ENCODE measurements around the gene AIFM3. TPM values are rescaled to one million over a fixed set of nuclear protein-coding genes. Genes with fewer than 3 reads are reported as not detected.

Gene AIFM3
- polyA plus RNA-seq, 1 donor from 2014 or later, result 1.1 TPM

- Histone ChIP-seq H4K20me1 (ENCODE audit: insufficient read depth) (no peaks in the 10 kb centered on the region), H3K27ac (ENCODE audit: low read length) (no peak overlapping the region), H3K27me3 (ENCODE audit: insufficient read depth, low read depth, low read length) (no peaks in the 10 kb centered on the region), H3K9me2 (ENCODE audit: insufficient read depth, low read length) (no peaks in the 10 kb centered on the region), H3F3A (ENCODE audit: insufficient read depth, low read length, poor library complexity, severe bottlenecking) (no peaks in the 10 kb centered on the region), H3K4me2 (ENCODE audit: low read length) (no peak overlapping the region), H3K79me2 (replicated peaks; ENCODE audit: insufficient read depth, low read length) (no peaks in the 10 kb centered on the region), H2AFZ (ENCODE audit: low read depth, low read length) (no peak overlapping the region), H3K36me3 (ENCODE audit: insufficient read depth, low read length) (no peaks in the 10 kb centered on the region), H3K9me3 (ENCODE audit: low read length) (no peaks in the 10 kb centered on the region), H3K4me3 (ENCODE audit: low read length) (no peak overlapping the region), H3K9ac (ENCODE audit: low read length) (no peak overlapping the region)
- no peak for TF ChIP-seq CTCF (IDR thresholded peaks at IDR 0.05; ENCODE audit: poor library complexity, severe bottlenecking)
Observed at GRCh38 chr22:20990184-20991180, 23.4 kb downstream of the AIFM3 start.

- no peak overlapping the region for H2AFZ ChIP-seq (ENCODE audit: low read depth, low read length)
- no peaks in the 10 kb centered on the region for H3K9me3 ChIP-seq (ENCODE audit: low read length)
- H3K4me3 ChIP-seq (ENCODE audit: low read length), result no peak overlapping the region
- no peaks in the 10 kb centered on the region for H4K20me1 ChIP-seq (ENCODE audit: insufficient read depth)
- no peaks in the 10 kb centered on the region for H3K79me2 ChIP-seq (replicated peaks; ENCODE audit: insufficient read depth, low read length)
- H3K4me2 ChIP-seq (ENCODE audit: low read length), result no peak overlapping the region
- H3K27me3 ChIP-seq (ENCODE audit: insufficient read depth, low read depth, low read length), result no peaks in the 10 kb centered on the region
- no peaks in the 10 kb centered on the region for H3K9me2 ChIP-seq (ENCODE audit: insufficient read depth, low read length)
- H3K9ac ChIP-seq (ENCODE audit: low read length), result no peak overlapping the region
- no peak overlapping the region for H3K27ac ChIP-seq (ENCODE audit: low read length)
- TF ChIP-seq REST (IDR thresholded peaks at IDR 0.05; ENCODE audit: borderline replicate concordance) (no peak), EZH2 (IDR thresholded peaks at IDR 0.05; ENCODE audit: borderline replicate concordance, insufficient read depth, low read length, poor library complexity, severe bottlenecking) (no peak), POLR2AphosphoS5 (IDR thresholded peaks at IDR 0.05) (no peak)
- no peaks in the 10 kb centered on the region for H3K36me3 ChIP-seq (ENCODE audit: insufficient read depth, low read length)
- H3F3A ChIP-seq (ENCODE audit: insufficient read depth, low read length, poor library complexity, severe bottlenecking), result no peaks in the 10 kb centered on the region
Observed at GRCh38 chr22:20991252-20992055, 24.4 kb downstream of the AIFM3 start.

- Histone ChIP-seq H3K27ac (ENCODE audit: low read length) (no peak overlapping the region), H3K79me2 (replicated peaks; ENCODE audit: insufficient read depth, low read length) (no peaks in the 10 kb centered on the region), H3K36me3 (ENCODE audit: insufficient read depth, low read length) (no peaks in the 10 kb centered on the region)
- no peak for TF ChIP-seq EZH2 (IDR thresholded peaks at IDR 0.05; ENCODE audit: borderline replicate concordance, insufficient read depth, low read length, poor library complexity, severe bottlenecking)
- TF ChIP-seq POLR2AphosphoS5 (IDR thresholded peaks at IDR 0.05), result no peak
- no peak for TF ChIP-seq MXI1 (conservative IDR thresholded peaks at IDR 0.05; ENCODE audit: poor library complexity, severe bottlenecking)
- TF ChIP-seq RAD21 (conservative IDR thresholded peaks at IDR 0.05), result no peak
- no peak for TF ChIP-seq TAF1 (IDR thresholded peaks at IDR 0.05; ENCODE audit: low read depth)
- no peak for TF ChIP-seq SMC3 (conservative IDR thresholded peaks at IDR 0.05; ENCODE audit: poor library complexity)
- TF ChIP-seq EP300 (conservative IDR thresholded peaks at IDR 0.05; ENCODE audit: poor library complexity, severe bottlenecking), result no peak
- TF ChIP-seq CTCF (IDR thresholded peaks at IDR 0.05; ENCODE audit: poor library complexity, severe bottlenecking), result no peak
Observed at GRCh38 chr22:20992056-20992442, 25.0 kb downstream of the AIFM3 start.

More at GRCh38 chr22:20992056-20992442, 25.0 kb downstream of the AIFM3 start:
- H3K9me3 ChIP-seq (ENCODE audit: low read length), result no peaks in the 10 kb centered on the region
- H3K27me3 ChIP-seq (ENCODE audit: insufficient read depth, low read depth, low read length), result no peaks in the 10 kb centered on the region
- no peak overlapping the region for H3K9ac ChIP-seq (ENCODE audit: low read length)
- no peaks in the 10 kb centered on the region for H3K9me2 ChIP-seq (ENCODE audit: insufficient read depth, low read length)
- no peaks in the 10 kb centered on the region for H3F3A ChIP-seq (ENCODE audit: insufficient read depth, low read length, poor library complexity, severe bottlenecking)
- H4K20me1 ChIP-seq (ENCODE audit: insufficient read depth), result no peaks in the 10 kb centered on the region
- H3K4me3 ChIP-seq (ENCODE audit: low read length), result no peak overlapping the region
- no peak overlapping the region for H3K4me2 ChIP-seq (ENCODE audit: low read length)
- H2AFZ ChIP-seq (ENCODE audit: low read depth, low read length), result no peak overlapping the region

Data from neural cell (in vitro differentiated cells).